HepG2 (cell line): ENCODE measurements around the gene P2RX6. TPM values are rescaled to one million over a fixed set of nuclear protein-coding genes. Genes with fewer than 3 reads are reported as not detected.

ENCODE experiments used
- ATAC-seq: fragments of 200-7000 bp; cut with Tn5 transposase; 3 replicates; pipeline ENCODE4 v1.9.1; 2020; ENCODE audit warnings: mild to moderate bottlenecking, moderate library complexity
- BruUV-seq: library from RNA; stranded (reverse); fragments of 400-500 nt; replicated peaks from 2 replicates; lab custom pipeline; 2021; lab: Mats Ljungman, UMichigan
- CTCF ChIA-PET: fragments of 300-600 bp; formaldehyde crosslinking; extraction: SDS; loops from one replicate; lab custom pipeline; 2021; ENCODE audit warnings: low total read pairs, inconsistent platforms, low intra/inter-chr PET ratio; lab: Yijun Ruan, JAX
- POLR2A ChIA-PET: fragments of 350-600 bp; sonication (Branson Sonifier 250); formaldehyde crosslinking; loops from one replicate; lab custom pipeline; 2020; ENCODE audit warnings: antibody characterized with exemption, inconsistent platforms; lab: Yijun Ruan, JAX
- DNase-seq: peaks from one replicate; pipeline ENCODE4 v3.0.0-alpha.2; 2015; ENCODE audit warnings: low spot score
- FAIRE-seq: peaks from 3 replicates; lab custom pipeline; 2011; peaks lifted over from hg19 to GRCh38; lab: Jason Lieb, UNC
- H2AFZ ChIP-seq: one replicate; pipeline ENCODE4 v1.6.1; 2011; ENCODE audit warnings: low read length, inconsistent platforms
- H3K27ac ChIP-seq: fragments of 300-600 bp; 3 replicates; pipeline ENCODE4 v1.8.0; 2011; ENCODE audit warnings: mixed run types, mild to moderate bottlenecking, mixed read lengths, low read length, inconsistent platforms; ENCODE audit not compliant: insufficient read depth; ENCODE audit errors: extremely low read length
- H3K27me3 ChIP-seq, 2 experiments: fragments of 200-600 bp in 1 of 2; 2 replicates in 1 of 2; 3 replicates in 1 of 2; pipeline versions ENCODE4 v1.6.0 to v1.8.0; 2011; ENCODE audit warnings: low read length in 2 of 2, mild to moderate bottlenecking in 2 of 2, moderate library complexity in 2 of 2, inconsistent platforms in 1 of 2; ENCODE audit not compliant: insufficient read depth in 2 of 2, control insufficient read depth in 1 of 2
- H3K36me3 ChIP-seq, 2 experiments: fragments of 200-600 bp in 1 of 2; replicated peaks in 1 of 2; 2 replicates in 1 of 2; 3 replicates in 1 of 2; pipeline versions ENCODE4 v1.5.1 to v1.8.0; 2011; ENCODE audit warnings: low read length in 2 of 2, inconsistent platforms in 1 of 2; ENCODE audit not compliant: insufficient read depth in 2 of 2, control insufficient read depth in 1 of 2
- H3K4me1 ChIP-seq: 2 replicates; pipeline ENCODE4 v1.5.1; 2012; ENCODE audit warnings: low read length, inconsistent platforms; ENCODE audit not compliant: insufficient read depth
- H3K4me2 ChIP-seq: 2 replicates; pipeline ENCODE4 v1.6.0; 2011; ENCODE audit warnings: low read depth, low read length, inconsistent platforms
- H3K4me3 ChIP-seq, 3 experiments: fragments of 200-600 bp in 1 of 3; sonication (generic), shearing (Covaris generic) in 1 of 3; replicated peaks in 1 of 3; 2 replicates each; pipeline ENCODE4 v1.5.1; 2011 to 2016; ENCODE audit warnings: low read length in 3 of 3, inconsistent platforms in 2 of 3, low read depth in 2 of 3, mild to moderate bottlenecking in 2 of 3, control low read depth in 1 of 3, mixed read lengths in 1 of 3; ENCODE audit not compliant: insufficient read depth in 1 of 3
- H3K79me2 ChIP-seq: one replicate; pipeline ENCODE4 v1.6.1; 2011; ENCODE audit warnings: low read length, inconsistent platforms; ENCODE audit not compliant: insufficient read depth
- H3K9ac ChIP-seq: 2 replicates; pipeline ENCODE4 v1.6.0; 2011; ENCODE audit warnings: mild to moderate bottlenecking, low read depth, low read length, inconsistent platforms; ENCODE audit not compliant: insufficient read depth
- H3K9me3 ChIP-seq: 2 replicates; pipeline ENCODE4 v1.5.1; 2012; ENCODE audit warnings: mild to moderate bottlenecking, low read length
- H4K20me1 ChIP-seq: 2 replicates; pipeline ENCODE4 v1.6.0; 2011; ENCODE audit warnings: inconsistent platforms, mild to moderate bottlenecking, low read length, moderate library complexity; ENCODE audit not compliant: insufficient read depth
- BCL6 ChIP-seq: IDR thresholded peaks from 2 replicates; pipeline ENCODE4 v1.6.1; 2016; ENCODE audit warnings: missing genetic modification reagents, missing compliant biosample characterization
- CSRNP2 ChIP-seq: sonication (generic); formaldehyde crosslinking; conservative IDR thresholded peaks from 2 replicates; pipeline ENCODE4 v1.8.0; 2022; ENCODE audit warnings: low read depth, missing genetic modification reagents
- HDAC1 ChIP-seq: sonication (generic); formaldehyde crosslinking; IDR thresholded peaks from 2 replicates; pipeline ENCODE4 v1.5.1; 2020; ENCODE audit warnings: mild to moderate bottlenecking, missing genetic modification reagents
- HDAC2 ChIP-seq: sonication (generic); formaldehyde crosslinking; IDR thresholded peaks from 2 replicates; pipeline ENCODE4 v1.4.0; 2020; ENCODE audit warnings: missing genetic modification reagents
- HINFP ChIP-seq: sonication (generic); formaldehyde crosslinking; IDR thresholded peaks from 2 replicates; pipeline ENCODE4 v1.4.0; 2020; ENCODE audit warnings: low read depth, mild to moderate bottlenecking, missing genetic modification reagents
- KDM4B ChIP-seq: sonication (generic); formaldehyde crosslinking; IDR thresholded peaks from 2 replicates; pipeline ENCODE4 v1.4.0; 2020; ENCODE audit warnings: missing genetic modification reagents
- MTERF4 ChIP-seq: sonication (generic); formaldehyde crosslinking; IDR thresholded peaks from 2 replicates; pipeline ENCODE4 v1.8.0; 2023; ENCODE audit warnings: mild to moderate bottlenecking, missing genetic modification reagents
- PATZ1 ChIP-seq: sonication (generic); formaldehyde crosslinking; IDR thresholded peaks from 2 replicates; pipeline ENCODE4 v1.4.0; 2020; ENCODE audit warnings: missing genetic modification reagents
- PCBP1 ChIP-seq: fragments of 200-400 bp; formaldehyde crosslinking; IDR thresholded peaks from 2 replicates; pipeline ENCODE4 v1.6.1; 2017; ENCODE audit warnings: mild to moderate bottlenecking, low read depth, low read length, borderline replicate concordance
- RFX1 ChIP-seq: fragments of 450-650 bp; IDR thresholded peaks from 2 replicates; pipeline ENCODE4 v1.6.1; 2017
- RXRA ChIP-seq: sonication (generic); formaldehyde crosslinking; IDR thresholded peaks from 2 replicates; pipeline ENCODE4 v1.5.1; 2020; ENCODE audit warnings: missing genetic modification reagents
- ZBTB25 ChIP-seq: IDR thresholded peaks from 2 replicates; pipeline ENCODE4 v1.6.1; 2018; ENCODE audit warnings: missing genetic modification reagents
- ZFX ChIP-seq: sonication (generic); formaldehyde crosslinking; IDR thresholded peaks from 2 replicates; pipeline ENCODE4 v1.4.0; 2020; ENCODE audit warnings: mild to moderate bottlenecking, low read depth, missing genetic modification reagents, moderate library complexity
- ZFY ChIP-seq: sonication (generic); formaldehyde crosslinking; IDR thresholded peaks from 2 replicates; pipeline ENCODE4 v1.4.0; 2020; ENCODE audit warnings: missing genetic modification reagents
- ZNF333 ChIP-seq: sonication (generic); formaldehyde crosslinking; IDR thresholded peaks from 2 replicates; pipeline ENCODE4 v1.4.0; 2020; ENCODE audit warnings: mild to moderate bottlenecking, missing genetic modification reagents, borderline replicate concordance
- ZNF678 ChIP-seq: sonication (generic); formaldehyde crosslinking; IDR thresholded peaks from 2 replicates; pipeline ENCODE4 v1.4.0; 2020; ENCODE audit warnings: mild to moderate bottlenecking, missing genetic modification reagents
- ZNF737 ChIP-seq: sonication (generic); formaldehyde crosslinking; IDR thresholded peaks from 2 replicates; pipeline ENCODE4 v1.5.0; 2020; ENCODE audit warnings: missing genetic modification reagents, mild to moderate bottlenecking, borderline replicate concordance
- ZNF839 ChIP-seq: sonication (generic); formaldehyde crosslinking; IDR thresholded peaks from 2 replicates; pipeline ENCODE4 v1.4.0; 2020; ENCODE audit warnings: missing genetic modification reagents, mild to moderate bottlenecking, borderline replicate concordance
- WGBS: methylation state at CpG from one replicate; pipeline ENCODE4 v1.1.6; 2017; ENCODE audit warnings: low lambda C conversion rate; 5-methylcytosine and 5-hydroxymethylcytosine counted together
- in situ Hi-C: cut with HindIII; loops from 2 replicates; pipeline ENCODE4 v1.10.0; 2017; ENCODE audit warnings: low pct_unique_long_range_greater_than_20kb; ENCODE audit not compliant: extremely low pct_ligation_motif_present
- intact Hi-C: fragments of 100-400 bp; cut with micrococcal nuclease; formaldehyde crosslinking; loops from one replicate; pipeline ENCODE4 v1.10.0; 2022; ENCODE audit not compliant: unreplicated experiment
- polyA plus RNA-seq, 8 experiments: library from polyadenylated mRNA; depleted of rRNA in 3 of 8; stranded (reverse) in 7 of 8; unstranded in 1 of 8; fragments of >200 nt; fragmentation: Illumina TruSeq in 4 of 8; extraction: Trizol in 4 of 8; gene quantifications; 2 replicates each; pipeline versions ENCODE4 v1.2.1 to v1.2.3, GENCODE V29; 2011 to 2016; ENCODE audit warnings: low read depth in 4 of 8, missing spikeins in 1 of 8, mixed read lengths in 1 of 8; ENCODE audit not compliant: insufficient read depth in 1 of 8
- total RNA-seq, 5 experiments: library from RNA; depleted of rRNA; stranded (reverse); fragments of >200 nt; fragmentation: Illumina TruSeq; extraction: Trizol; gene quantifications; 2 replicates each; pipeline ENCODE4 v1.2.3, GENCODE V29; 2016; ENCODE audit warnings: low read depth in 1 of 5

Gene P2RX6
- total and polyA plus RNA-seq, 2 of the 13 experiments (the other 11 are each of a cell fraction or from before 2014, with no cell fraction given), result 0.04 to 0.12 TPM

- ChIA-PET CTCF (no interaction called here), POLR2A (no interaction called here)
- no peak within 1 kb of the TSS for H3K27ac ChIP-seq
- intact Hi-C loops, result no loop called here
- in situ Hi-C loops, result no loop called here
- no peaks in the 10 kb centered on the region for H3K9me3 ChIP-seq
- 16% methylated on average over 13 of the region's 47 CpGs for WGBS
- no peak within 1 kb of the TSS for H2AFZ ChIP-seq
- FAIRE-seq, result no peak
- H3K4me1 ChIP-seq, result peaks cover 12% of the 10 kb centered on the region; the same call in 1 of the 2 replicates
- peak within 1 kb of the TSS; percentile 11 to 53 (median 31); a peak in 3 of 6 replicates for H3K4me3 ChIP-seq
- no TSS peak for BruUV-seq
- DNase-seq, result peak; percentile 67
- no peak within 1 kb of the TSS for H3K9ac ChIP-seq
- no peaks in the 10 kb centered on the region for H3K79me2 ChIP-seq
- H3K4me2 ChIP-seq, result peak within 1 kb of the TSS; percentile 72
- H3K27me3 ChIP-seq, result peaks cover 4 to 33% of the 10 kb centered on the region in 2 experiments; a peak in 4 of 5 replicates
- peak; percentile 98 for ATAC-seq
- H3K36me3 ChIP-seq, result no peaks in the 10 kb centered on the region
- no peaks in the 10 kb centered on the region; the same call in 1 of the 2 replicates for H4K20me1 ChIP-seq
- TF ChIP-seq HINFP (no peak), HDAC1 (CRISPR knock-in tag) (no peak), ZFY (peak; percentile 42; the same call in 1 of the 2 replicates), BCL6 (CRISPR knock-in tag) (no peak), ZNF839 (CRISPR knock-in tag) (peak; percentile 47; the same call in 1 of the 2 replicates), HDAC2 (CRISPR knock-in tag) (no peak), ZNF678 (CRISPR knock-in tag) (no peak), ZNF333 (CRISPR knock-in tag) (no peak), PATZ1 (CRISPR knock-in tag) (no peak), RFX1 (peak; percentile 99), RXRA (CRISPR knock-in tag) (peak; percentile 58; the same call in 1 of the 2 replicates), ZNF737 (CRISPR knock-in tag) (no peak), ZBTB25 (CRISPR knock-in tag) (no peak), ZFX (no peak), CSRNP2 (CRISPR knock-in tag) (no peak), MTERF4 (CRISPR knock-in tag) (no peak), PCBP1 (no peak), KDM4B (CRISPR knock-in tag) (no peak)
Measured at GRCh38 chr22:21045585-21046294, 30.8 kb downstream of the P2RX6 start, which contains the start of gene LRRC74B. LRRC74B (plus strand) TSS chr22:21045946; CDS start chr22:21045987, 41 bp downstream.
